ENCODE measurements around the gene UNG. TPM values are rescaled to one million over a fixed set of nuclear protein-coding genes. Genes with fewer than 3 reads are reported as not detected.
A peak's percentile ranks its signal among the peaks of the same experiment; 100 is the strongest.
"Not testable (repeated sequence)": the region's sequence is repeated elsewhere in the genome, so short reads cannot be mapped to it uniquely, and the experiment has no call there.

The UNG gene
- polyA plus RNA-seq (2012; rRNA removed): 28.9 and 33.2 TPM in 2 replicates
- 36.3 and 41.1 TPM in 2 replicates for polyA plus RNA-seq (2012; cell fraction: cytosol; rRNA removed)
- polyA plus RNA-seq (2012; cell fraction: nucleus; rRNA removed): 22.3 and 23.3 TPM in 2 replicates

- no peaks in the 10 kb centered on the region for H3K27me3 ChIP-seq (ENCODE audit: insufficient read depth)
- H4K20me1 ChIP-seq (ENCODE audit: insufficient read depth): no peaks in the 10 kb centered on the region
- peak within 1 kb of the TSS; percentile 76 for H3K9ac ChIP-seq
- peak within 1 kb of the TSS; percentile 77 to 80; a peak in 3 of 4 replicates for H3K27ac ChIP-seq (ENCODE audit: low read depth in 2 of 2, low read length in 1 of 2)
- peak; percentile 17; the same call in 1 of the 2 replicates for TF ChIP-seq RFX5 (IDR thresholded peaks at IDR 0.05; ENCODE audit: low read length)
- peak; percentile 90 for TF ChIP-seq NRF1 (IDR thresholded peaks at IDR 0.05; ENCODE audit: low read depth, low read length)
- peak; percentile 95 for TF ChIP-seq MAX (IDR thresholded peaks at IDR 0.05; ENCODE audit: low read depth)
- TF ChIP-seq CHD2 (IDR thresholded peaks at IDR 0.05; ENCODE audit: low read length, partially characterized antibody): peak; percentile 84
- TF ChIP-seq RXRA (IDR thresholded peaks at IDR 0.05; ENCODE audit: borderline replicate concordance, low read depth): no peak
- TF ChIP-seq GABPA (IDR thresholded peaks at IDR 0.05; ENCODE audit: low read depth): no peak
- no peak for TF ChIP-seq SMC3 (IDR thresholded peaks at IDR 0.05; ENCODE audit: low read depth, low read length)
- TF ChIP-seq, protein P1, sequence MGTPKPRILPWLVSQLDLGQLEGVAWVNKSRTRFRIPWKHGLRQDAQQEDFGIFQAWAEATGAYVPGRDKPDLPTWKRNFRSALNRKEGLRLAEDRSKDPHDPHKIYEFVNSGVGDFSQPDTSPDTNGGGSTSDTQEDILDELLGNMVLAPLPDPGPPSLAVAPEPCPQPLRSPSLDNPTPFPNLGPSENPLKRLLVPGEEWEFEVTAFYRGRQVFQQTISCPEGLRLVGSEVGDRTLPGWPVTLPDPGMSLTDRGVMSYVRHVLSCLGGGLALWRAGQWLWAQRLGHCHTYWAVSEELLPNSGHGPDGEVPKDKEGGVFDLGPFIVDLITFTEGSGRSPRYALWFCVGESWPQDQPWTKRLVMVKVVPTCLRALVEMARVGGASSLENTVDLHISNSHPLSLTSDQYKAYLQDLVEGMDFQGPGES (IDR thresholded peaks at IDR 0.05; ENCODE audit: low read depth, low read length): peak; percentile 90
- TF ChIP-seq TAF1 (IDR thresholded peaks at IDR 0.05; ENCODE audit: borderline replicate concordance, low read depth, low read length): peak; percentile 21; the same call in 1 of the 2 replicates
- peak; percentile 49; the same call in 1 of the 2 replicates for TF ChIP-seq POLR2AphosphoS5 (IDR thresholded peaks at IDR 0.05; ENCODE audit: low read depth, low read length)
- peak; percentile 45; the same call in 1 of the 2 replicates for TF ChIP-seq USF2 (IDR thresholded peaks at IDR 0.05; ENCODE audit: borderline replicate concordance, low read depth, low read length)
- TF ChIP-seq, protein P2, sequence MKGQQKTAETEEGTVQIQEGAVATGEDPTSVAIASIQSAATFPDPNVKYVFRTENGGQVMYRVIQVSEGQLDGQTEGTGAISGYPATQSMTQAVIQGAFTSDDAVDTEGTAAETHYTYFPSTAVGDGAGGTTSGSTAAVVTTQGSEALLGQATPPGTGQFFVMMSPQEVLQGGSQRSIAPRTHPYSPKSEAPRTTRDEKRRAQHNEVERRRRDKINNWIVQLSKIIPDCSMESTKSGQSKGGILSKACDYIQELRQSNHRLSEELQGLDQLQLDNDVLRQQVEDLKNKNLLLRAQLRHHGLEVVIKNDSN (IDR thresholded peaks at IDR 0.05; ENCODE audit: borderline replicate concordance, low read depth): peak; percentile 85
- TF ChIP-seq YY1 (IDR thresholded peaks at IDR 0.05; ENCODE audit: low read depth): 0 out of 2 replicates have a peak, but pooled peaks have one; percentile 56
- peak; percentile 94 for TF ChIP-seq SIN3A (IDR thresholded peaks at IDR 0.05; ENCODE audit: borderline replicate concordance, low read depth, low read length)
- no peak for TF ChIP-seq FOXJ3 (CRISPR knock-in tag; IDR thresholded peaks at IDR 0.05)
- peak; percentile 99 for TF ChIP-seq MXI1 (IDR thresholded peaks at IDR 0.05; ENCODE audit: low read depth, low read length)
- peaks cover 24% of the 10 kb centered on the region for H3K79me2 ChIP-seq (ENCODE audit: insufficient read depth)
- H3K4me1 ChIP-seq (ENCODE audit: control insufficient read depth in 1 of 2, insufficient read depth in 2 of 2, low read depth in 1 of 2, low read length in 1 of 2): peaks cover 5 to 10% of the 10 kb centered on the region in 2 experiments; a peak in 2 of 4 replicates
- peak within 1 kb of the TSS; percentile 93 for H3K4me2 ChIP-seq
- peak within 1 kb of the TSS; percentile 66 to 70 for H3K4me3 ChIP-seq (ENCODE audit: low read depth in 2 of 2, low read length in 1 of 2)
- ChIA-PET CTCF (interaction anchor here (0.5 to 2.2 kb wide), 2 partner anchors 14 to 269 kb away, joined by 3 to 9 read pairs; no protein-coding TSS in a partner anchor), POLR2A (no interaction called here)
- no peaks in the 10 kb centered on the region for H3K9me2 ChIP-seq
- WGBS (ENCODE audit: low lambda C conversion rate): 3% methylated on average over 26 of the region's 71 CpGs
- peak within 1 kb of the TSS; percentile 86 for H2AFZ ChIP-seq (ENCODE audit: low read depth)
- H3K36me3 ChIP-seq (replicated peaks in 1 of 2; ENCODE audit: control insufficient read depth in 1 of 2, insufficient read depth in 2 of 2, low read length in 1 of 2): peaks cover 12 to 13% of the 10 kb centered on the region in 2 experiments
- no peaks in the 10 kb centered on the region for H3K9me3 ChIP-seq
- DNase-seq: peak; percentile 99
- H3F3A ChIP-seq (replicated peaks; ENCODE audit: insufficient read depth): no peaks in the 10 kb centered on the region
Measured at GRCh38 chr12:109097435-109098182, at the start of gene UNG. TSS of gene UNG (plus strand) at chr12:109097597. CDS start at chr12:109097680, 83 bp downstream.

- CTCF ChIA-PET; H3F3A ChIP-seq (replicated peaks; ENCODE audit: insufficient read depth); POLR2A ChIA-PET; H2AFZ ChIP-seq (ENCODE audit: low read depth); H3K27ac ChIP-seq (ENCODE audit: low read depth in 2 of 2, low read length in 1 of 2); H3K9ac ChIP-seq; H3K4me2 ChIP-seq; H3K9me2 ChIP-seq; H3K9me3 ChIP-seq; DNase-seq; H3K4me1 ChIP-seq (ENCODE audit: control insufficient read depth in 1 of 2, insufficient read depth in 2 of 2, low read depth in 1 of 2, low read length in 1 of 2); H4K20me1 ChIP-seq (ENCODE audit: insufficient read depth); H3K27me3 ChIP-seq (ENCODE audit: insufficient read depth); H3K4me3 ChIP-seq (ENCODE audit: low read depth in 2 of 2, low read length in 1 of 2); H3K36me3 ChIP-seq (replicated peaks in 1 of 2; ENCODE audit: control insufficient read depth in 1 of 2, insufficient read depth in 2 of 2, low read length in 1 of 2): not testable (repeated sequence)
- 43% methylated on average over 3 of the region's 3 CpGs for WGBS (ENCODE audit: low lambda C conversion rate)
- peaks cover 11% of the 10 kb centered on the region; the same call in 1 of the 2 replicates for H3K79me2 ChIP-seq (ENCODE audit: insufficient read depth)
Measured at GRCh38 chr12:109048706-109049105, 48.7 kb upstream of the UNG start.

DNA sequence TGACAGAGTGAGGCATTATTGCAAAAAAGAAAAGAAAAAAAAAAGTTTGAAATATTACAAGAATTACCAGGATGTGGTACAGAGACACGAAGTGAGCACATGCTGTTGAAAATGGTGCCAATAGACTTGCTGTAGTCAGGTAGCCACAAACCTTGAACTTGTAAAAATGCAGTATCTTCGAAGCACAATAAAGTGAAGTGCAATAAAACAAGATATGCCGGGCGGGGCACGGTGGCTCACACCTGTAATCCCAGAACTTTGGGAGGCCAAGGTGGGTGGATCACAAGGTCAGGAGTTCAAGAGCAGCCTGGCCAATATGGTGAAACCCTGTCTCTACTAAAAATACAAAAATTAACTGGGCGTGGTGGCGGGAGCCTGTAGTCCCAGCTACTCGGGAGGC lies 47.6 kb upstream of the UNG start:
- H3K27ac ChIP-seq (ENCODE audit: low read depth in 2 of 2, low read length in 1 of 2); H2AFZ ChIP-seq (ENCODE audit: low read depth); H3K9me2 ChIP-seq; POLR2A ChIA-PET; H3K36me3 ChIP-seq (replicated peaks in 1 of 2; ENCODE audit: control insufficient read depth in 1 of 2, insufficient read depth in 2 of 2, low read length in 1 of 2); H3K9me3 ChIP-seq; DNase-seq; H3K27me3 ChIP-seq (ENCODE audit: insufficient read depth); H3K9ac ChIP-seq; H3K4me2 ChIP-seq; H3K4me1 ChIP-seq (ENCODE audit: control insufficient read depth in 1 of 2, insufficient read depth in 2 of 2, low read depth in 1 of 2, low read length in 1 of 2); H3K4me3 ChIP-seq (ENCODE audit: low read depth in 2 of 2, low read length in 1 of 2); H4K20me1 ChIP-seq (ENCODE audit: insufficient read depth); H3F3A ChIP-seq (replicated peaks; ENCODE audit: insufficient read depth): not testable (repeated sequence)
- peaks cover 17% of the 10 kb centered on the region; the same call in 1 of the 2 replicates for H3K79me2 ChIP-seq (ENCODE audit: insufficient read depth)
- WGBS (ENCODE audit: low lambda C conversion rate): 72% methylated on average over 8 of the region's 8 CpGs
- CTCF ChIA-PET: interaction anchor here (0.8 kb wide), 1 partner anchor 81 kb away, joined by 3 read pairs; no protein-coding TSS in a partner anchor

All from SK-N-SH (cell line).